Posterior cingulate gyrus (tissue), 11 donors: Measurements from ENCODE around the gene MYO1D.
"Not testable (repeated sequence)": the region's sequence is repeated elsewhere in the genome, so short reads cannot be mapped to it uniquely, and the experiment has no call there.

Experiments used
- DNase-seq, 10 donors: peaks; one replicate each; pipeline versions ENCODE4 v3.0.0 to v3.0.0-alpha.2; 2020 to 2021; ENCODE audit warnings: mixed read lengths in 3 of 10
- intact Hi-C: fragments of 100-400 bp; cut with DNase I; formaldehyde crosslinking; loops from one replicate; pipeline ENCODE4 v1.15.1; 2023

The MYO1D gene

DNA sequence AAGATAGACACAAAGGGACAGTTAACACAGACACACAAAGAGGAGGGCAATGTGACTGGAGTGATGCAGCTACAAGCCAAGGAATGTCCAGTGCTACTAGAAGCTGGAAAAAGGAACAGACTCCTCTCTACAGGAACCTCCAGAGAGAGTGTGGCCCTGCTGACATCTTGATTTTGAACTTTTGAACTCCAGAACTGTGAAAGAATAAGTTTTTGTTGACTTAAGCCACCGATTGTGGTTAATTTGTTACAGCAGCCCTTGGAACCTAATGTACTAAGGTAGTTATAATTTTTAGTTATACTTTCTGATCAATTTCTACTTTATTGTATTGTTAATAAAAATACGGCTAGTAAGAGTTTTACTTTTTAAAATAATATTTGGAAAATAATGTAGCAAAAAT, 129.1 kb downstream of the MYO1D start:
- intact Hi-C loops = no loop called here
- DNase-seq = no peak

- no peak for DNase-seq
- intact Hi-C loops = no loop called here
Observed at GRCh38 chr17:32746698-32747097, 130.2 kb downstream of the MYO1D start.

- DNase-seq = no peak
- intact Hi-C loops = no loop called here
Observed at GRCh38 chr17:32746280-32746679, 130.6 kb downstream of the MYO1D start.

- intact Hi-C loops = no loop called here
- DNase-seq = no peak
Observed at GRCh38 chr17:32742681-32743538, 134.0 kb downstream of the MYO1D start.

DNA sequence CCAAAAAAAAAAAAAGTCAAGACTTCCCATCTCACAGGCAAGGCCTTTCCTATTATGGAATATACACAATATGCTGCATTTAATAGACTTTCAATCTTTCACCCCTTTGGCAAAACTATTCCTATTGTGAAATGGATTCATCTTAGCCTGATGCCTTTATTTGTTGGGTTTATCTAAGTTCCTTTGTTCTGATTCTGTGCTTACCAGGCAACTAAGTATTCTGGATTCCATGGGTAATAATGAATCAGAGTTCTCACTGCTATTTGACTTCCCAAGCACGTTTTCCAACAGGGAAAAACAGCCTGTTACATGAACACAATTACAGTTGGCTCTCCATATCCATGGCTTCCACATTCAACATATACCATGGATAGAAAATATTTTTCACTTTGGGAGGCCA, 135.5 kb downstream of the MYO1D start:
- intact Hi-C loops = no loop called here
- DNase-seq = no peak

DNA sequence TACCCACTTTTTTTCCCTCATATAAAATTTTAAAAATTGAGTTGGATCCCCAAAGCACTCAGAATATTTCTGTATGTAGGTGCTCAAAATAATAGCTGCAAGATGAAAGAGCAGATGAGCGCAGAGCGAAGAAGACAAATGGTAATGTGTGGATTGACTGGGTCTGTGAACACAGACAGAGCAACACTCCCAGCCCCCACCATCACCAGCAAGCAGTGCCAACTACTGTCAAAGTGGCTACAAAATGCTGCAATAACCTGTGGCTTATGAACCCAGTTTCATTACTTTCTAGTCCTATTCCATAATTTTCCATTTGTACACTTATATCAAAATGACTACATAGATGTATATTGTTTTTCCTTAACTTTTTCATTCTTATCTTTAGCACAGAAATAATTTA, 137.2 kb downstream of the MYO1D start:
- intact Hi-C loops = no loop called here
- DNase-seq = peak in 2 of 10 donors; percentile 37 to 69

DNA sequence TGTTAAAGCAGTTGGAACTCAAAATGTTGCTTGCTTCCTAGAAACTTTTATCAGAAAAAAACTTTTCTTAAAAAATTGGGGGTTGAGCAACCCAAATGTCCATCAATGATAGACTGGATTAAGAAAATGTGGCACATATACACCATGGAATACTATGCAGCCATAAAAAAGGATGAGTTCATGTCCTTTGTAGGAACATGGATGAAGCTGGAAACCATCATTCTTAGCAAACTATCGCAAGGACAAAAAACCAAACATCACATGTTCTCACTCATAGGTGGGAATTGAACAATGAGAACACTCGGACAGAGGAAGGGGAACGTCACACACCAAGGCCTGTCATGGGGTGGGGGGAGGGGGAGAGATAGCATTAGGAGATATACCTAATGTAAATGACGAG, 137.8 kb downstream of the MYO1D start:
- DNase-seq, intact Hi-C loops: not testable (repeated sequence)

- no peak for DNase-seq
- intact Hi-C loops = no loop called here
Observed at GRCh38 chr17:32733401-32733800, 143.5 kb downstream of the MYO1D start.

GRCh38 chr17:32732900-32733299, 144.0 kb downstream of the MYO1D start:
- intact Hi-C loops = no loop called here
- peak in 8 of 10 donors; percentile 19 to 91 (median 40) for DNase-seq

GRCh38 chr17:32732296-32732642, 144.7 kb downstream of the MYO1D start:
- intact Hi-C loops = no loop called here
- DNase-seq = no peak

DNA sequence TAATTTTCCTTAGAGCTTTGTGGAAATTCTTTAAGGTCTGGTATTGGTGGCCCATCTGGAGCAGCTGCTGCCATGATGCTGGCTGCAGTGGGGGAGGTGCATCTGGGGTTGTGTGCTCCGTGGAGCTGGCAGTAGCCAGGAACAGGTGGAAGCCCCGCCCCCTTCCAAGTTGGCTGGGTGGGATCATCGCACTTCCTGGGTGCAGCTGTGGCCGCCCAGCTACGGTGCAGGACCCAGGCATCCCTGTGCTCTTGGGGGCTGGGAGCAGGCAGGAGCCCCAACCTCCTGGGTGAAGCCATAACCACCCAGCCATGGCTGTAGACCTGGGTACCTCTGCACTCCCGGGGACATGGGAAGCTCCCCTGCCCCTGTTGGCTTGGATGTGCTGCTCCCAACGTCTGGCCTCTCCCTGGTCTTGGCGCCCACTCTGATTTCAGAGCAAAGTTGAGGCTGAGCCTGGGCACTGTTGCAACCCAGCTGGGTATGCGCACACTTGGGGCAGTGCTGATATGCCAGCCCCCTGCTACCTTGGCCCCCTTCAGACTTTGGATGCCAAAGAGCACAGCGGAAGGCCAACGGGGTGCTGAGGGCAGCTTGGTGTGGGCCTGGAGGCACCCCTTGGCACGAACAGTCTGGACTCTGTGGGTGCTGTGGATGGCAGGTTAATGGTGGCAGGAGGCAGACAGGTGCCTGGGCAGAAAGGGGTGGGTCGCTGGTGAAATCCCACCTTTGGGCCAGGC, 145.2 kb downstream of the MYO1D start:
- intact Hi-C loops = no loop called here

DNA sequence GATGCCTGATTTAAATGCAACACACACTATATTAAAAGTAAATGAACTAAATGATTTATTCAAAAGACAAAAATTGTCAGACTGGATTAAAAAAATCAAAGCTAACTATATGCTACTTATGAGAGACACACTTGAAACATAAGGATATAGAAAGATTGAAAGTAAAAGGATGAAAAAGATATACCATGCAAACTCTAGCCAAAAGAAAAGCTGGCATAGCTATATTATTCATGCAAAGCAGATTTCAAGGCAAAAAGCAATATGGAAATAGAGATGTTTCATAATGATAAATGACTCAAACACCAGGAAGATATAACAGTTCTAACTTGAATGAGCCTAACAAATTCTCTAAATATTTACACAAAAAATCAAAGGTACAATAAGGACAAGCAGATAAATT, 149.2 kb downstream of the MYO1D start:
- intact Hi-C loops = no loop called here
- DNase-seq = no peak

More for the DNA sequence above, 145.2 kb downstream of the MYO1D start:
- DNase-seq = peak in 1 of 10 donors; percentile 67

- no peak for DNase-seq
Observed at GRCh38 chr17:32725697-32726096, 151.2 kb downstream of the MYO1D start.

GRCh38 chr17:32723310-32723955, 153.5 kb downstream of the MYO1D start:
- DNase-seq = peak in 4 of 10 donors; percentile 35 to 89 (median 44)

More at GRCh38 chr17:32725697-32726096, 151.2 kb downstream of the MYO1D start:
- intact Hi-C loops = no loop called here

DNA sequence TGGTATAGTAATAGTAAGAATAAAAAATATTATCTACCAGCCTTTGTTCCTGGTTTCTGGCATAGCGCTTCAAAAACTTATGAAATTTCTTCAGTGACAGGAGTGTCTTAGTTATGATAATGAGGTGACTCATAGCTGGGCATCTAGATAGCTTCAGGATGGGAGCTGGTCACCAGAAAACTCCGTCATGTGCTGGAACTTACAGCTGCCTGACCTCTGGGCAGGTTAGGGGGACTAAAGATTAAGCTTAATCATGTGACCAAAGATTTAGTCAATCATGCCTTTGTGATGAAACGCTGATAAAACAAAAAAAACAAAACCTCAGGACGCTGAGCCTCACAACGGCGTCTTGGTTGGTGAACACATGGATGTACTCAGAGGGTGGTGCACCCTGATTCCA, 154.2 kb downstream of the MYO1D start:
- DNase-seq = peak in 1 of 10 donors; percentile 66
- intact Hi-C loops = no loop called here

More at GRCh38 chr17:32723310-32723955, 153.5 kb downstream of the MYO1D start:
- intact Hi-C loops = no loop called here

DNA sequence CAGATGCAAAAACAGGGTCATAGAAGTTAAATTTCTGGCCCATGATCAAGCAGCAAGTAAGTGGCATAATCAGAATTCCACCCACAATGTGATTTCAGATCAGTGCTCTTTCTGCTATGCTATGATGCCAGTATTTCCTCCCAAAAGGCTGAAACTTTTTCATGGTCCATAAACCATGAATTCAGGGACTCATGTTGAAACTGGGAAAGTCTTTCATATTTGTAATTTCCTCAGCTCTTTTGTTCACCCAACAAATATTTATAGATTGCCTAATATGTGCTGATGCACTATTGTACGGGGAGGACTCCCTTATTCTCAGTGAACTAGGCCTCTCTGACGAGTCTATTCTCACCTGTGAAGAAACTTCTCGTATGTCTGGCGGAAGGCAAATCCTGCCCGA, 156.3 kb downstream of the MYO1D start:
- intact Hi-C loops = no loop called here
- no peak for DNase-seq

- DNase-seq = no peak
- intact Hi-C loops = no loop called here
Observed at GRCh38 chr17:32719689-32720088, 157.2 kb downstream of the MYO1D start.

GRCh38 chr17:32714922-32715321, 162.0 kb downstream of the MYO1D start:
- intact Hi-C loops, DNase-seq: not testable (repeated sequence)

GRCh38 chr17:32714206-32714605, 162.7 kb downstream of the MYO1D start:
- DNase-seq, intact Hi-C loops: not testable (repeated sequence)

DNA sequence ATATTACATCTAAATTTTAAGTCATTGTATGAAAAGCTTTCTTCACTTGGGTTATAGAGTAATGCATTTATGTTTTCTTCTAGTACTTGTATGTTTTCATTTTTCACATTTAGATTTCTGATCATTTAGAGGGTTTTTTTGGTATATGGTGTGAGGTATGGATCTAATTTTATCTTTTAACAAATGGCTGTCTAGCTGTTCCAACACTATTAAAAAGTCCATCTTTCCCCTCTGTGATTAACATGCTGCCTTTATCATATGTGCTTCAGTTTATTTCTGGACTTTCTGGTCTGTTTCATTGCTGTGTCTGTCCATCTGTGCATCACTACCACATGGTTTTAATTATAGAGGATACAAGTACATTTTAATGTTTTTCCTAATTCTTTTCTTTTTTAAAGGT, 163.8 kb downstream of the MYO1D start:
- DNase-seq = no peak
- intact Hi-C loops = no loop called here

- no peak for DNase-seq
- intact Hi-C loops = no loop called here
Observed at GRCh38 chr17:32709562-32709961, 167.4 kb downstream of the MYO1D start.
